ENCODE measurements around the gene EFNA2. TPM values are rescaled to one million over a fixed set of nuclear protein-coding genes. Genes with fewer than 3 reads are reported as not detected.
A peak's percentile ranks its signal among the peaks of the same experiment; 100 is the strongest.

The EFNA2 gene
- total RNA-seq, 1 experiment from 2014 or later: 12.2 TPM

DNA sequence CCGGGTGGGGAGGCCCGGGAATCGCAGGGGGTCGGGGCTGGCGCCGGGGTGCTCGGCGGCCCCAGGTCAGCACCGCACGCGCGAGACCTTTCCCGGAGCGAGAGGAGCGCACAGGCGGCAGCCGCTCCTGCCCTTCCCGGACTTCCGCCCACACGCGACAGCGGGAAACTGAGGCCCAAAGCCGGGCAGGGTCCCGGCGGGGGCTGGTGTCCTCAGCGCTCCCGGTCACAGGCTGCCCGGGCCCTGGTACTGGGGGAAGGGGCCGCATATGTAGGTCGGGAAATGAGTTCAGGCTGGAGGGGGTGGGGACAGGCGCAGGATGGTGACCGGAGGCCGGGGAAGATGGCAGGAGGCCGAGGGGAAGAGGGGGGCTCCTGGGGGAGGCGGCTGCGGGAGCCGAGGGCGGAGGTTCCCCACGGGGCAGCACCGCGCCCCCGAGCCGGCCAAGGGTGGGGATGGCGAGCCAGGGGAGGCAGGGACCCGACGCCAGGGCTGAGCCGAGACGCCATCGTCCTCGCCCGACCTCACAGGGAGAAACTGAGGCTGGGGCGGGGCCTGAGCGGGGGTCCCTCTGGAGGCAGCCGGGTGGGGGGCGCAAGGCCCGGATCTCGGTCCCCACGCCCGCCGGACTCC, 48.5 kb upstream of the EFNA2 start:
- TF ChIP-seq ZFX (IDR thresholded peaks at IDR 0.05) (peak; percentile 50), RAD21 (IDR thresholded peaks at IDR 0.05; ENCODE audit: low read depth) (no peak)
- TF ChIP-seq, protein P1, sequence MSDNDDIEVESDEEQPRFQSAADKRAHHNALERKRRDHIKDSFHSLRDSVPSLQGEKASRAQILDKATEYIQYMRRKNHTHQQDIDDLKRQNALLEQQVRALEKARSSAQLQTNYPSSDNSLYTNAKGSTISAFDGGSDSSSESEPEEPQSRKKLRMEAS (IDR thresholded peaks at IDR 0.05): no peak
- H3K4me1 ChIP-seq (ENCODE audit: control insufficient read depth in 1 of 2, insufficient read depth in 2 of 2, low read length in 2 of 2): peaks cover 28 to 52% of the 10 kb centered on the region in 2 experiments
- H3K9ac ChIP-seq (ENCODE audit: low read length): peak overlapping the region; percentile 95
- RAD21 ChIA-PET (ENCODE audit: low non-redundant PET in 1 of 2, low total read pairs in 2 of 2, uncharacterized antibody in 2 of 2, unreplicated experiment in 2 of 2): no interaction called here
- DNase-seq (ENCODE audit: low read depth, low spot score) (no peak), ATAC-seq (0 out of 2 replicates have a peak, but pooled peaks have one; percentile 1)
- H3K4me3 ChIP-seq (replicated peaks in 1 of 2; ENCODE audit: low read depth in 1 of 2, low read length in 2 of 2): peak overlapping the region; percentile 83 to 96
- no peaks in the 10 kb centered on the region for H3K9me3 ChIP-seq (ENCODE audit: control insufficient read depth in 1 of 2, insufficient read depth in 1 of 2, low read depth in 1 of 2, low read length in 2 of 2)
- peaks cover 27% of the 10 kb centered on the region for H3K79me2 ChIP-seq (ENCODE audit: insufficient read depth, low read length)
- POLR2A ChIA-PET: no interaction called here
- H3K27me3 ChIP-seq (ENCODE audit: insufficient read depth, low read length): no peaks in the 10 kb centered on the region
- no peaks in the 10 kb centered on the region for H4K20me1 ChIP-seq (ENCODE audit: insufficient read depth)
- H3K9me2 ChIP-seq (ENCODE audit: insufficient read depth): no peaks in the 10 kb centered on the region
- BruUV-seq (replicated peaks): no TSS peak
- peak overlapping the region; percentile 94 for H3K27ac ChIP-seq (ENCODE audit: low read depth, low read length)
- H3K36me3 ChIP-seq (ENCODE audit: control insufficient read depth in 1 of 2, insufficient read depth in 2 of 2, low read length in 2 of 2): peaks cover 3 to 16% of the 10 kb centered on the region in 2 experiments; a peak in 3 of 4 replicates
- H3K4me2 ChIP-seq (ENCODE audit: low read length): peak overlapping the region; percentile 94
- intact Hi-C loops (cut with micrococcal nuclease): no loop called here
- H2AFZ ChIP-seq (ENCODE audit: low read depth, low read length, poor library complexity, severe bottlenecking): no peak overlapping the region
- CTCF ChIA-PET: no interaction called here

- no peaks in the 10 kb centered on the region for H4K20me1 ChIP-seq (ENCODE audit: insufficient read depth)
- H3K79me2 ChIP-seq (ENCODE audit: insufficient read depth, low read length): peaks cover 34% of the 10 kb centered on the region
- H3K4me1 ChIP-seq (ENCODE audit: control insufficient read depth in 1 of 2, insufficient read depth in 2 of 2, low read length in 2 of 2): peaks cover 28 to 48% of the 10 kb centered on the region in 2 experiments
- RAD21 ChIA-PET (ENCODE audit: low non-redundant PET in 1 of 2, low total read pairs in 2 of 2, uncharacterized antibody in 2 of 2, unreplicated experiment in 2 of 2): interaction anchor here in 1 of 2 experiments (0.8 kb wide), 1 partner anchor 124 kb away, joined by 3 read pairs; no protein-coding TSS in a partner anchor
- POLR2A ChIA-PET: interaction anchor here (0.9 to 1.8 kb wide), 2 partner anchors 29 to 31 kb away, joined by 4 to 9 read pairs; partner anchors contain the start of gene CIRBP
- peaks cover 3 to 20% of the 10 kb centered on the region in 2 experiments; a peak in 3 of 4 replicates for H3K36me3 ChIP-seq (ENCODE audit: control insufficient read depth in 1 of 2, insufficient read depth in 2 of 2, low read length in 2 of 2)
- no peaks in the 10 kb centered on the region for H3K9me3 ChIP-seq (ENCODE audit: control insufficient read depth in 1 of 2, insufficient read depth in 1 of 2, low read depth in 1 of 2, low read length in 2 of 2)
- no peaks in the 10 kb centered on the region for H3K9me2 ChIP-seq (ENCODE audit: insufficient read depth)
- peak within 1 kb of the TSS; percentile 94 for H3K4me2 ChIP-seq (ENCODE audit: low read length)
- ATAC-seq (peak; percentile 18), DNase-seq (ENCODE audit: low read depth, low spot score) (no peak)
- no peaks in the 10 kb centered on the region for H3K27me3 ChIP-seq (ENCODE audit: insufficient read depth, low read length)
- intact Hi-C loops (cut with micrococcal nuclease): no loop called here
- no peak within 1 kb of the TSS for H2AFZ ChIP-seq (ENCODE audit: low read depth, low read length, poor library complexity, severe bottlenecking)
- peak within 1 kb of the TSS; percentile 94 for H3K27ac ChIP-seq (ENCODE audit: low read depth, low read length)
- H3K4me3 ChIP-seq (replicated peaks in 1 of 2; ENCODE audit: low read depth in 1 of 2, low read length in 2 of 2): peak within 1 kb of the TSS; percentile 83 to 96
- TF ChIP-seq TCF7L2 (IDR thresholded peaks at IDR 0.05; ENCODE audit: borderline replicate concordance, extremely low read depth, insufficient read depth, insufficient read length): no peak
- TF ChIP-seq EGR1 (IDR thresholded peaks at IDR 0.05; ENCODE audit: low read depth): 0 out of 2 replicates have a peak, but pooled peaks have one; percentile 29
- peak; percentile 49 for TF ChIP-seq POLR2AphosphoS5 (IDR thresholded peaks at IDR 0.05; ENCODE audit: low read depth, low read length)
- TF ChIP-seq ZFX (IDR thresholded peaks at IDR 0.05): 0 out of 2 replicates have a peak, but pooled peaks have one; percentile 27
- TF ChIP-seq, protein P1 (IDR thresholded peaks at IDR 0.05): peak; percentile 25; the same call in 1 of the 2 replicates
- 0 out of 2 replicates have a peak, but pooled peaks have one; percentile 31 for TF ChIP-seq SIN3A (IDR thresholded peaks at IDR 0.05; ENCODE audit: low read depth)
- BruUV-seq (replicated peaks): no TSS peak
- peak within 1 kb of the TSS; percentile 99 for H3K9ac ChIP-seq (ENCODE audit: low read length)
- CTCF ChIA-PET: interaction anchor here (1.0 kb wide), 1 partner anchor 17 kb away, joined by 3 read pairs; no protein-coding TSS in a partner anchor
These were observed 47.8 kb upstream of the EFNA2 start, which contains the start of gene CBARP for GRCh38 chr19:1237754-1238368. Gene CBARP, minus strand, starts transcription at chr19:1238005. Its CDS starts 1,905 bp downstream, at chr19:1236100.
